GM19395 (cell line): Measurements from ENCODE around the gene CARM1.

Experiments
- ATAC-seq: cut with Tn5 transposase; IDR thresholded peaks from one replicate; pipeline ENCODE4 v1.9.1; 2021; ENCODE audit warnings: mild to moderate bottlenecking, moderate library complexity; ENCODE audit not compliant: unreplicated experiment

CARM1 gene

DNA sequence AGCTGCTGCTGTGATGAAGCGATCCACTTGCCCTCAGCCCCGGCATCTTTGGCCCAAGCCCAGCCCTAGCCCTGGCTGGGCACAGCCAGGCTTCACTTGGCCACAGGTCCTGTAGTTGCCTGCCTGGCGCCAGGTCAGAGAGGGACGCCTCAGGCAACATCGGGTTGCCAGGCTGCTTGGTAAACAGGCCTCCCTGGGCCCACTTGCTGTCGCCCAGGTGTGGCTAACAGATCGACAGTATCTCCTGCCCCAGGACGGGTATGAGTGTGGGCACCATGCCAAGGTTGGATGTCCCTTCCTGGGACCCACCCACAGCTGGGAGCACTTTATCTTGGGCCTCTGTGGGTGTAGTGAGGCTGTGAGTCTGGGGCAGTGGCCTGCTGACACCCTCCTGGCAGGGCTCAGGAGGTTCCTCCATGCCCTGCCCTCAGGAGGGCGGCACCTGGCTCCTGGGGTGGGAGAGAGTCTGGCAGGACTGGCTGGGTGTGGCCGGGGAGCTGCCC is 27.8 kb downstream of the CARM1 start:
- no peak for ATAC-seq

DNA sequence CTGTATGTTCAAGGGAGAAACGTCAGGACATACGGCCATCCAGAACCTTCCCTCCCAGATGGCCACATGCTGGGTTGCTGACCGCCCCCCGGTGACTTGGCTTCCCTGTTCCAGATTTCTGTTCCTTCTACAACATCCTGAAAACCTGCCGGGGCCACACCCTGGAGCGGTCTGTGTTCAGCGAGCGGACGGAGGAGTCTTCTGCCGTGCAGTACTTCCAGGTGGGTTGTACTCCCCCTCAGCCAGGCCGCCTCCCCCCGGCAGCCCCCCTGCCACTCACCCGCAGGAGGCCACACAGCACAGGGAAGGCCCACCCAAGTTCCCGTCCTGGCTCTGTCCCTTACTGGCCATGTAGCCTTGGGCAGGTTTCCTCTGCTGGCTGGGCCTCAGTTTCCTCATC is 36.6 kb downstream of the CARM1 start:
- no peak for ATAC-seq

DNA sequence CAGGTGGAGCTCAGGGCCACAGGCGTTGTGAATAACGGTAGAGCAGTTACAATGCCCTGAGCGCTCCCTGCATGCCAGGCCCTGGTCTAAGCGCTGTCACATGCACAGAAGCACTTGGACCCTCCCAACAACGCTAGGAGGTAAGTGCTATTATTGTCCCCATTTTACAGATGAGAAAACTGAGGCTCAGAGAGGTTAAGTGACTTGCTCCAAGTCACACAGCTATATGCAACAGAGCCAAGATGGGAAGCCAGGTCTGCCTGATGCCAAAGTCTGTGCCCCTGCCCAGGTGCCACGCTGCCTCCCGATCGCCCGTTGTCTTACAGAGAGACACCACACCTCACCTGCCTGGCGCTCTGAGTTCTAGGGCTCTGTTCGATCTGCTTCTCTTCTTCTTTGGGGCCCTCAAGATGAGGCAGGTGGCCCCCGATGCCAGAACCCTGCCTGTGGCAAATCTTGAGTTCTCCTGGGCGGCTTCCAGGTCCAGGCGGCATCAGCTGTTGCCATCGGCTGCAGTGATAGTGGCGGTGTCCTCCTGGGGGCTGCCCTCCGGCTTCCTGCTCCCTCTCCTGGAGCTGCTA is 37.1 kb downstream of the CARM1 start:
- no peak for ATAC-seq

DNA sequence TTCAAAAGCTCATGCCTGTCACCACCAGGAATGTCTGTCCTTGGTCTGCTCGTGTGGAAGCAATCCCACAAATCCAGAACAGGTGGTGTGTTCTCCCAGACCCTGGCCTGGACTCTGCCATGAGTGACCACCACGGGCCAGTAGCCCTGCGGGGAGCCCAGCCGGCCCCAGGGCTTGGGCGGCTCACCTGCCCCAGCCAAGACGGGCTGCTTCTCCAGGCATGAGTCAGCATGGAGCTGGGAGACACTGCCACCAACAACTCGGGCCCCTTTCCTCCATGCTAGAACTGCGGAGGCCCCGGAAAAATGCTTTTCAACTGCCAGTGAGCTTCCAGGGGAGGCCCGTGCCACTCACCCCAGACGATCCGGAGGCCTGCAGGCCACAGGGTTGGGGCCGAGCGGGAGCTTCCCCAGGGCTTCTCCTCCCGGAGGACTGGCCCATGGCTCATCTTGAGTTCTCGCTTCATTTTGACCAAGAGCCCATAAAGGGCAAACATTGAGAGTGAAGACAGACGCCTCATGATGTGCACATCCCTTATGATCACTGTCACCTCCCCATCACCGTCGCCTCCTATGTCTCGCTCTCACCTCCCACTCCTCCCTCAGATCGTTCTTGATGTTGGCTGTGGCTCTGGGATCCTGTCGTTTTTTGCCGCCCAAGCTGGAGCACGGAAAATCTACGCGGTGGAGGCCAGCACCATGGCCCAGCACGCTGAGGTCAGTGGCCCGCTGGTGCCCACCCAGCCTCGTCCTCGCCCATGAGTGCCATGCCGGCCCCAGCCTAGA is 40.4 kb downstream of the CARM1 start:
- no peak for ATAC-seq

DNA sequence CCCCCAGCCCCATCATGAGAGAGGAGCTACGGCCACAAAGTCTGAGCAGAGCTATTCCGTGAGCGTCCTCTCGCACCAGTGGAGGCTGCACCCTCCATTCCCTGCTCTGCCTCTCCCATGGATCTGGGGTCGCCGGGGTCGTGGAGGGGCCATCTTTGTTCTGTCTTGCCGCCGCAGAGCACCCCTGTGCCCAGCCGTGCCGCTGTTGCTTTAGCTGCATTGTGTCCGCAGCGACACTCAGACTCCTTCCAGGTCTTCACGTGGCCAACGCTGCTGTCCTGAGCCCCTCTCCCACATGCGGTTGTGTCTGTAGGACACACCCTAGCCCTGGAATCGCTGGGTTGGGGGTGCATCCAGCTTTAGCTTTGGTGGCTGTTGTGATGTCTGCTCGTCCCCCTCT is 41.3 kb downstream of the CARM1 start:
- ATAC-seq: no peak

DNA sequence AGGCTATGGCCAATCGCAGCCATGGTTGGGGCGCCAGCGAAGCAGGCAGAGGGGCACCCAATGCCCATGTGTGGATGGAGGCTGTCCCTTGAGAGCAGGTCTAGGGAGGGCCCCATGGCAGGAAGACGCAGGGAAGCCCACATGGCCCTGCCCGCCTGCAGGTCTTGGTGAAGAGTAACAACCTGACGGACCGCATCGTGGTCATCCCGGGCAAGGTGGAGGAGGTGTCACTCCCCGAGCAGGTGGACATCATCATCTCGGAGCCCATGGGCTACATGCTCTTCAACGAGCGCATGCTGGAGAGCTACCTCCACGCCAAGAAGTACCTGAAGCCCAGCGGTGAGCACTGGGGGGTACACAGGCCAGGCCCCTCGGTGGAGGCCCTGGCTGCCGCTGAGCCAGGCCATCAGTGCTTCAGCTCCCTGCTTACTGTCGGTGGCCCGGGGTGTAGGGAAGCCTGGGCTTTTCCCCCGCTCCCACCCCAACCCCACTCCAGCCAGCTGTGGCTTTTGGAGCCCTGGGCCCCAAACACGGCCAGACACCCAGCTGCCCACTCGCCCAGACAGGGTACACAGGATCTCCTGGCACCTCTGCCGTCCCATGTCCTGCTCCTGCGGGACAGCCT is 42.5 kb downstream of the CARM1 start:
- no peak for ATAC-seq

DNA sequence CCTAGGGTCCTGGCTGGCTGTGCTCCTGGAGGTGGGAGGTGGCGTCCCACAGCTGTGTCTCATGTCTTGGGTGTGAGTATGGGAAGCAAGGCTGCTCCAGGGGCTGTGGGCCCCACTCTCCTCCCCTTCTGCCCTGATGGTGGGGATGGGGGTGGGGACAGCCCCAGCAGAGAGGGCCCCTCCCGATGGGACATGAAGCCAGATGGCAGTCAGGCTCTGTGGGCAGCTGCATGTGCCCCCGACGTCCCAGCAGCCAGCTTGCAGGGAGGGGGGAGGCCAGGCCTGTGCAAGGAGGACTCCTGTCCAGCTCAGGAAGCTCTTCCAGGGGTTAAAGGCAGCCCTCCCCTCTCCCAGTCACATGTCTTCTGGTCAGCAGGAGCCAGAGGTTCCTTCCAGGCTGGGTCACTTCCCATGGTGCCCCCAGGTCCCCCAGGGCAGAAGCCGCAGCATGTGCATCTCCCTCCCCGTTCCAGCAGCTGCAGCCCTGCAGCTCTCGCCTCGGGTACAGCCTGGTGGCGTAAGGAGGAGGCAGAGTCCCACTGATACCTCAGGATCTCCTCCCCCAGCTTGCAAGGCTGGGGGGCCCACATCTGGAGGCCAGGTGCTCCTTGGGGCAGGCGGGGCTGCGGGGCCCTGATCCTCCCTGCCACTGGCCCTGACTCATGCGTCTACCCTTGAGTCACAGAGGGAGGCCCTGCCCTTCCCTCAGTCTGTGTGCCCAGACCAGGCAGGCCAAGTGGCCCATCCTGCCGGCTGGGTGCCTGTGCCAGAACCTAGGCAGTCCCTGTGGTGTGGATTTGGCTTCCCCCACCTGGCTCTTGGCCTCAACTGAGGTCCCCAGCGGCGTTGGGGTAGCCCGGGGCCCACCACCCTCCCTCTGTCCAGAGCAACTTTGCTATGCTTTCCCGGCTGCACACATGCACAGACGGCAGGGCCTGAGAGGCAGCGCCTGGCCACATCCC is 44.1 kb downstream of the CARM1 start:
- no peak for ATAC-seq

DNA sequence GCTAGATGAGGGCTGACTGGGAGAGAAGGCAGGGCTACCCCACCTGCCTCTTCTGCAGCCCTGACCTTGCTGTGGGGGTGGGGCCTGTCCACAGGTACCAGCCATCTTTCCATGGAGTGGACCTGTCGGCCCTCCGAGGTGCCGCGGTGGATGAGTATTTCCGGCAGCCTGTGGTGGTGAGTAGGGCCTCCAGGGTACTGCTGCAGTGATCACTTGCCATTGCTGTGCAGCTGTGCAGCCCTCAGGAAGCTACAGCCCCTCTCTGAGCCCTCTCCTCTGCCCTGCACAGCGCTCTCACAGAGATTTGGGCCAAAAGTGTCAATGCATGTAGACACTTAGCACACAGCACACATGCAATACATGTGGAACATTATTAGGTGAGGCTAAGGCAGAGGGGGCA is 45.2 kb downstream of the CARM1 start:
- ATAC-seq: no peak

DNA sequence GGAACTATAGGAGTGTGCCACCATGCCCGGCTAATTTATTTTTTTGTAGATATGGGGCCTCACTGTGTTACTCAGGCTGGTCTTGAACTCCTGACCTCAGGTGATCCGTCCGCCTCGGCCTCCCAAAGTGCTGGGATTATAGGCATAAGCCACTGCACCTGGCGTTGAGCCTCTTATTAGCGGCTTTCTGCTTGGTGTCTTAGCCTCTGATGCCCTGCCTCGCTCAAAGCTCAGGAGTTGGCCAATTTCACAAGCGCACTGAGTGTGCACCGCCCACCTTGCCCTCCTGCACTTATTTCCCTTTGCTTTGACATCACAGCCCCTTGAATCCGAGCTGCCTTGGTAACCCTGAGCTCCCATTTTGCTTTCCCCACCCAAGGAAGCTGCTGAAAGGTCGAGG is 47.0 kb downstream of the CARM1 start:
- ATAC-seq: no peak

DNA sequence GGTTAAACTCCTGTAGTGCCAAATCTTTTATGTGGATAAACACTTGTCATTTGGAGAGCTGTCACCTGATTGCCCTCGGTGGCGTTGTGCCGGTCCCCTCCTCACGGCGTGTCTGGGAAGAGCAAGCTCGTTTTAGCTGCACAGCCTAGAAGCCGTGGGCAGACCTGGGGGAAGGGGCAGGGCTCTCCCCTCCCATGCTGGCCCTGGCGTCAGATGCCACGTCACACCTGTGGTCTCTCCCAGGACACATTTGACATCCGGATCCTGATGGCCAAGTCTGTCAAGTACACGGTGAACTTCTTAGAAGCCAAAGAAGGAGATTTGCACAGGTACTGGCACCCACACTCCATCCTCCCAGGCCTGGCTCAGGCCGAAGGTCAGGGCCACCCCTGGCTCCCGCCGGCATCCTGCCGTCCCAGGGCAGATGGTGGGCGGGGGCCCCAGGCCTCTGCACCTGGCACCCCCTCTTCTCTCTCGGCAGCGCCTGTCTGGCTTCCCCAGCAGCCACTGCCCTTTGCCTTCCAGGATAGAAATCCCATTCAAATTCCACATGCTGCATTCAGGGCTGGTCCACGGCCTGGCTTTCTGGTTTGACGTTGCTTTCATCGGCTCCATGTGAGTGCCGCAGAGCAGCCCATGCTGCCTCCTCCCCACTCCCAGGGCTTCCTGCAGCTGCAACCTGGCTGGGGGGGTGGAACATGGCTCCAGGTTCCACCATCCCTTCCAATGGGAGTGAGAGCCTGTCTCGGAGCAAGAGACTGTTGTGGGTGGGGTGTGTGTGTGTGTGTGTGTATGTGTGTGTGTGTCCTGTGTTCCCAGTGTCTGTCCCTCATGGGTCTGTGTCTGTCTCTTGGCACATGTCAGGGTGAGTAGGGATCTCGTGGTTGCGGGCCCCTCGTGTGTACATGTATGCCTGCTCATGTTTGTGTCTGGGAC is 48.3 kb downstream of the CARM1 start:
- no peak for ATAC-seq

DNA sequence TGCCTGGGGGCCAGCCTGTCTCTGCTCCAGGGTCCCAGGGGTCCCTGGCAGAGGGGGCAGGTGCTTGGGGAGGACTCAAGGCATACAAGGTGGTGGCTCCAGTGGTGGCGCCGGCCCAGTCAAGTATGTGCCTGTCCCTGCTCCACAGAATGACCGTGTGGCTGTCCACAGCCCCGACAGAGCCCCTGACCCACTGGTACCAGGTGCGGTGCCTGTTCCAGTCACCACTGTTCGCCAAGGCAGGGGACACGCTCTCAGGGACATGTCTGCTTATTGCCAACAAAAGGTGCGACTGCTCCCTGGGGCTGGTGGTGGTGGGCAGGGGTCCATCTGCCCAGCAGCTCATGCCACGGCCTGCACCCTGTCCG is 48.9 kb downstream of the CARM1 start:
- no peak for ATAC-seq

DNA sequence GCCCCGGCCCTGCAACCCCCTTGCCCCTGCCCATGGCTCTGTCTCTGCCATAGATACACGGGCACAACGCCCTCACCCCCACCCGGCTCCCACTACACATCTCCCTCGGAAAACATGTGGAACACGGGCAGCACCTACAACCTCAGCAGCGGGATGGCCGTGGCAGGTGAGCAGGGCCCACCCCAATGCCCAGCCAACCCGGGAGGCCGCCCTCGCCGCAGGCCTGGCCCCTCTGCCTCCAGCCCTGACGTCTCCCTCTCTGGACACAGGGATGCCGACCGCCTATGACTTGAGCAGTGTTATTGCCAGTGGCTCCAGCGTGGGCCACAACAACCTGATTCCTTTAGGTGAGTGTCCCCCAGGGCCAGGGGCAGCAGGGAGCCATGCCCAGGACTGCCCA is 49.4 kb downstream of the CARM1 start:
- no peak for ATAC-seq

DNA sequence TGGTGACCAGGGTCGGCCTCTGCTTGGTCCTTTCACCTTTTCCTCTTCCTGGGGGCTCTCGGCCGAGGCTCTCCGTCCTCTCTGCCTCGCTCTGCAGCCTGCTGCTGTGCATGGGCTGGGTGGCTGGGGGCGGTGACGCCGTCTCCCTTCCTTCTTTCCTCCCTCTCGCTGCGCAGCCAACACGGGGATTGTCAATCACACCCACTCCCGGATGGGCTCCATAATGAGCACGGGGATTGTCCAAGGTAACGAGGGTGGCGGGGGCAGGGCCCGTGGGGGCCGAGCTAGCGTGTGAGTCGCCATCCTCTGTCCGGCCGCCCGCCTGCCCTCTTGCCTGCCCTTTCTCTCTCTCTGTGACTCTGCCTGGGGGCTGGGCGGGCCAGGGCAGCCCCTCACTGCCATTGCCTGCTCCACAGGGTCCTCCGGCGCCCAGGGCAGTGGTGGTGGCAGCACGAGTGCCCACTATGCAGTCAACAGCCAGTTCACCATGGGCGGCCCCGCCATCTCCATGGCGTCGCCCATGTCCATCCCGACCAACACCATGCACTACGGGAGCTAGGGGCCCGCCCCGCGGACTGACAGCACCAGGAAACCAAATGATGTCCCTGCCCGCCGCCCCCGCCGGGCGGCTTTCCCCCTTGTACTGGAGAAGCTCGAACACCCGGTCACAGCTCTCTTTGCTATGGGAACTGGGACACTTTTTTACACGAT is 50.0 kb downstream of the CARM1 start:
- ATAC-seq: no peak

DNA sequence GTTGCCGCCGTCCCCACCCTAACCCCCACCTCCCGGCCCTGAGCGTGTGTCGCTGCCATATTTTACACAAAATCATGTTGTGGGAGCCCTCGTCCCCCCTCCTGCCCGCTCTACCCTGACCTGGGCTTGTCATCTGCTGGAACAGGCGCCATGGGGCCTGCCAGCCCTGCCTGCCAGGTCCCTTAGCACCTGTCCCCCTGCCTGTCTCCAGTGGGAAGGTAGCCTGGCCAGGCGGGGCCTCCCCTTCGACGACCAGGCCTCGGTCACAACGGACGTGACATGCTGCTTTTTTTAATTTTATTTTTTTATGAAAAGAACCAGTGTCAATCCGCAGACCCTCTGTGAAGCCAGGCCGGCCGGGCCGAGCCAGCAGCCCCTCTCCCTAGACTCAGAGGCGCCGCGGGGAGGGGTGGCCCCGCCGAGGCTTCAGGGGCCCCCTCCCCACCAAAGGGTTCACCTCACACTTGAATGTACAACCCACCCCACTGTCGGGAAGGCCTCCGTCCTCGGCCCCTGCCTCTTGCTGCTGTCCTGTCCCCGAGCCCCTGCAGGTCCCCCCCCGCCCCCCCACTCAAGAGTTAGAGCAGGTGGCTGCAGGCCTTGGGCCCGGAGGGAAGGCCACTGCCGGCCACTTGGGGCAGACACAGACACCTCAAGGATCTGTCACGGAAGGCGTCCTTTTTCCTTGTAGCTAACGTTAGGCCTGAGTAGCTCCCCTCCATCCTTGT is 50.7 kb downstream of the CARM1 start:
- no peak for ATAC-seq

DNA sequence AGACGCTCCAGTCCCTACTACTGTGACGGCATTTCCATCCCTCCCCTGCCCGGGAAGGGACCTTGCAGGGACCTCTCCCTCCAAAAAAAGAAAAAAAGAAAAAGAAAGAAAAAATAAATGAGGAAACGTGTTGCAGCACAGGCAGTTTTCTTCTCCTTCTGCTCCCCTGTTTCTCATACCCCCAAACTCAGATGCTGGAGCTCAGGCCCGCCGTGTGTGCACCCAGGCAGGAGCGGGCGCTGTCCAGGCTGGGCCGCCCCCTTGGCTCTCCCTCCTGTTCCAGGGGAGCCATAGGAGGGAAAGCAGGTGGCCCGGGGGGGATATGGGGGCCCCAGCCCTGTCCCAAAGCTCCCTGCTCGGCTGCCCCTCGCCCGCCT is 51.3 kb downstream of the CARM1 start:
- no peak for ATAC-seq

DNA sequence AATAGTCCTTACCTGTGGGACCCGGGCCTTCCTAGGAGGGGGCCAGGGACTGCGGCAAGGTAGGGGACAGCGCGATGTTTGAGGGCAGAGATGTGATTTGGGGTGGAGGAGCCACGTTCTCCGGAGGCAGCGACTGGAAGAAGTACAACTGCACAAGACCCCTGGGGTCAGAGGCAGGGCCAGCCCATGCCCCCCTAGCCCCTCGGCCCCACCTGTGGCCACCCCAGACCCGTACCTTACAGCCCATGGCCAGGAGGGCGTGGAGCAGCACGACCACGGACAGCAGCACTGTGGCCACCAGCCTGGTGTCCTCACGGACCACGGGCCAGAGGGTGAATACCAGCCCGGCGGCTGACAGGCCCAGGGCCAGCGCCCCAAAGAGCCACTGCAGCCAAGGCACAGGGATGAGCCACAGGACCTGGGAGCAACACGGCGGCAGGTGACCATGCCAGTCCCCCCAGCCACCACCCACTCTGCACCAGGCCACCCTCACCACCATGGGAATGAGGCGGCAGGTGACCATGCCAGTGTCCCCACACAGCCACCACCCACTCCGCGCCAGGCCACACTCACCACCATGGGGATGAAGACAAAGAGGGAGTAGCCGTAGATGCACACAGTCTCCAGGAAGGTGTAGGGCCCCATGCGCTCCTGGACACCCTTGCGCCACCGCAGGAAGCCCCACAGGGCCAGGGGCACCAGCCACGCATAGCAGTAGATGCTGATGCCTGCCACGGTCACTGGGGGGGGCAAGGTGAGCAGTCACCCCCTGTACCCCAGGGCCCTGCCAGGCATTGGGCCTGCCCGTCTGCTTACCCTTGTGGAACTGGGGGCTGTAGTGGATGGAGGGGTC is 52.1 kb downstream of the CARM1 start:
- no peak for ATAC-seq

DNA sequence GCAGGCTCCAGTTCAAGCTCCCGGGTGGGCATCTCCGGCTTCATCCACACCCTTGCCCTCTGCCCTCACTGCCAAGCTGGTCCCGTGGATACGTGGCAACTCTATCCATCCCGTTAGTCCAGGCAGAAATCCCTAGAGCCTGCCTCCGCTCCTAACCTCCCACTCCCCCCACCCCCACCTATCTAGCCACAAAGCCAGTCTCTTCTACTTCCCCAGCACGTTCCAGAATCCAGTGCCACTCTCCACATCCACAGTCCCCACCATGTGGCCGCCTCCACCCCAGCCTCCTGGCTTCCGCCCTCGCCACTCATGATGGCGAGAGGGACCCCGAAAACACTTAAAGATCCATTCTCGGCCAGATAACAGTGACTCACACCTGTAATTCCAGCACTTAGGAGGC is 53.2 kb downstream of the CARM1 start:
- no peak for ATAC-seq
